ENCODE results near the gene ABCC5. TPM values are rescaled to one million over a fixed set of nuclear protein-coding genes. Genes with fewer than 3 reads are reported as not detected.

ABCC5 gene
- total RNA-seq, 1 donor from 2014 or later, result 52.0 TPM

- Histone ChIP-seq H3K4me1 (ENCODE audit: insufficient read depth, low read length) (peaks cover 13% of the 10 kb centered on the region), H3K4me2 (ENCODE audit: low read length) (peak overlapping the region; percentile 88), H4K20me1 (ENCODE audit: insufficient read depth, low read length) (peaks cover 26% of the 10 kb centered on the region), H3K27ac (ENCODE audit: low read depth, low read length) (peak overlapping the region; percentile 59), H3K36me3 (ENCODE audit: insufficient read depth, low read length) (peaks cover 6% of the 10 kb centered on the region), H3K79me2 (ENCODE audit: insufficient read depth, low read length) (peaks cover 32% of the 10 kb centered on the region), H3K4me3 (ENCODE audit: insufficient read depth, low read depth, low read length) (peak overlapping the region; percentile 95), H3K9me3 (ENCODE audit: insufficient read depth, low read depth, low read length) (no peaks in the 10 kb centered on the region), H3K27me3 (ENCODE audit: insufficient read depth, low read length) (no peaks in the 10 kb centered on the region), H3K9ac (ENCODE audit: low read length) (peak overlapping the region; percentile 88), H2AFZ (ENCODE audit: low read depth, low read length) (peak overlapping the region; percentile 98)
- TF ChIP-seq CTCF (IDR thresholded peaks at IDR 0.05; ENCODE audit: insufficient read depth, low read depth, low read length), result peak; percentile 48
- TF ChIP-seq EZH2 (IDR thresholded peaks at IDR 0.05; ENCODE audit: insufficient read depth, low read length), result no peak
- no peaks in the 10 kb centered on the region for H3K27me3 Mint-ChIP-seq (ENCODE audit: low read depth, unreplicated experiment)
- H3K9me3 Mint-ChIP-seq (ENCODE audit: unreplicated experiment), result no peaks in the 10 kb centered on the region
- peaks cover 5% of the 10 kb centered on the region for H3K36me3 Mint-ChIP-seq (ENCODE audit: low read depth, unreplicated experiment)
- peak overlapping the region; percentile 97 for H3K4me3 Mint-ChIP-seq (ENCODE audit: unreplicated experiment)
- DNase-seq (ENCODE audit: low read depth) (no peak), FAIRE-seq (no peak)
- H3K27ac Mint-ChIP-seq (ENCODE audit: unreplicated experiment), result peak overlapping the region; percentile 27
- peaks cover 16% of the 10 kb centered on the region for H3K4me1 Mint-ChIP-seq (ENCODE audit: low read depth, unreplicated experiment)
Observed at GRCh38 chr3:184016811-184017671, 643 bp downstream of the ABCC5 start.

- no peaks in the 10 kb centered on the region for H3K9me3 Mint-ChIP-seq (ENCODE audit: unreplicated experiment)
- Histone ChIP-seq H3K4me2 (ENCODE audit: low read length) (peak overlapping the region; percentile 88), H3K9ac (ENCODE audit: low read length) (no peak overlapping the region), H4K20me1 (ENCODE audit: insufficient read depth, low read length) (peaks cover 26% of the 10 kb centered on the region), H3K27ac (ENCODE audit: low read depth, low read length) (no peak overlapping the region), H3K4me1 (ENCODE audit: insufficient read depth, low read length) (peaks cover 13% of the 10 kb centered on the region), H3K4me3 (ENCODE audit: insufficient read depth, low read depth, low read length) (no peak overlapping the region), H3K79me2 (ENCODE audit: insufficient read depth, low read length) (peaks cover 32% of the 10 kb centered on the region), H3K36me3 (ENCODE audit: insufficient read depth, low read length) (peaks cover 9% of the 10 kb centered on the region), H2AFZ (ENCODE audit: low read depth, low read length) (no peak overlapping the region), H3K9me3 (ENCODE audit: insufficient read depth, low read depth, low read length) (no peaks in the 10 kb centered on the region), H3K27me3 (ENCODE audit: insufficient read depth, low read length) (no peaks in the 10 kb centered on the region)
- H3K27ac Mint-ChIP-seq (ENCODE audit: unreplicated experiment), result no peak overlapping the region
- no peaks in the 10 kb centered on the region for H3K27me3 Mint-ChIP-seq (ENCODE audit: low read depth, unreplicated experiment)
- H3K36me3 Mint-ChIP-seq (ENCODE audit: low read depth, unreplicated experiment), result peaks cover 7% of the 10 kb centered on the region
- H3K4me3 Mint-ChIP-seq (ENCODE audit: unreplicated experiment), result peak overlapping the region; percentile 93
- FAIRE-seq (no peak), DNase-seq (ENCODE audit: low read depth) (no peak)
- no peak for TF ChIP-seq EZH2 (IDR thresholded peaks at IDR 0.05; ENCODE audit: insufficient read depth, low read length)
- no peak for TF ChIP-seq CTCF (IDR thresholded peaks at IDR 0.05; ENCODE audit: insufficient read depth, low read depth, low read length)
- H3K4me1 Mint-ChIP-seq (ENCODE audit: low read depth, unreplicated experiment), result peaks cover 16% of the 10 kb centered on the region
Observed at GRCh38 chr3:184016169-184016570, 1.5 kb downstream of the ABCC5 start.

All from astrocyte (in vitro differentiated cells and primary cell).